RPMI8226 (cell line): Measurements from ENCODE around the gene C12orf43.

Experiments used
- DNase-seq: peaks from one replicate; pipeline ENCODE4 v3.0.0-alpha.2; 2015

C12orf43 gene

GRCh38 chr12:120972870-120973543 is 43.3 kb downstream of the C12orf43 start:
- DNase-seq = no peak

GRCh38 chr12:120971299-120972180 is 44.7 kb downstream of the C12orf43 start:
- DNase-seq = peak; percentile 66

GRCh38 chr12:120970310-120970709 is 46.0 kb downstream of the C12orf43 start:
- no peak for DNase-seq

GRCh38 chr12:120965534-120966091 is 50.7 kb downstream of the C12orf43 start:
- DNase-seq = no peak

GRCh38 chr12:120964298-120964697 is 52.0 kb downstream of the C12orf43 start:
- DNase-seq = no peak

- no peak for DNase-seq
These were observed 53.7 kb downstream of the C12orf43 start for GRCh38 chr12:120962532-120963020.

GRCh38 chr12:120961604-120962531 is 54.4 kb downstream of the C12orf43 start:
- DNase-seq = peak; percentile 64

- DNase-seq = no peak
These were observed 55.6 kb downstream of the C12orf43 start for GRCh38 chr12:120960657-120961056.

- DNase-seq = no peak
These were observed 57.0 kb downstream of the C12orf43 start for GRCh38 chr12:120959111-120959878.

GRCh38 chr12:120956579-120957300 is 59.5 kb downstream of the C12orf43 start:
- DNase-seq = no peak

GRCh38 chr12:120955232-120955631 is 61.1 kb downstream of the C12orf43 start:
- DNase-seq = no peak

GRCh38 chr12:120950807-120951206 is 65.5 kb downstream of the C12orf43 start:
- no peak for DNase-seq
